ENCODE results near the gene PCDHA1.

PCDHA1 gene

DNA sequence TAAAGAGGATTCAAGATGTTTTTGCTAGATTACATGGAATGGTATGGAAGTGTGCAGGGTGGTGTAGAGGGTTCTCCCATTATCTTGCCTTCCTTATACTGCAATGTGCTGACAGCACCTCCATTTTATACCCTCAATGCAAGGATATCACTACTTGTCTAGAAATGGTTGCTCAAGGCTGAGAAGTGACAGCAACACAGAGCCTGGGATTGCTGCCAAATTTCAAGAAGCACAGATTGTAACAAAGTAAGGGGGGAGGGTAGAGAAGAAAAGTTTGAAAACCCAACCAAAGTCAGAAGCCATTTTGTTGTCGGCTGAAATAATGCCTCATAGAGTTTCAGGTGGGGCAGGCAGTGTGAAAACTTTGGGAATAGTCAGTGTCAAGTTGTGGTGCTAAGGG, 210.1 kb downstream of the PCDHA1 start:
- no peak overlapping the region for H3K4me3 ChIP-seq (ENCODE audit: low read depth in 1 of 2, low read length in 1 of 2)
- H3K27ac ChIP-seq, result no peak overlapping the region
- H3K27me3 ChIP-seq, result peaks cover 1% of the 10 kb centered on the region
- no peaks in the 10 kb centered on the region for H3K36me3 ChIP-seq
- H3K4me1 ChIP-seq (ENCODE audit: control insufficient read depth in 1 of 2, insufficient read depth in 1 of 2, low read depth in 1 of 2, low read length in 1 of 2), result no peaks in the 10 kb centered on the region
- peaks cover 5% of the 10 kb centered on the region for H3K9me3 ChIP-seq
- TF ChIP-seq, protein P1, sequence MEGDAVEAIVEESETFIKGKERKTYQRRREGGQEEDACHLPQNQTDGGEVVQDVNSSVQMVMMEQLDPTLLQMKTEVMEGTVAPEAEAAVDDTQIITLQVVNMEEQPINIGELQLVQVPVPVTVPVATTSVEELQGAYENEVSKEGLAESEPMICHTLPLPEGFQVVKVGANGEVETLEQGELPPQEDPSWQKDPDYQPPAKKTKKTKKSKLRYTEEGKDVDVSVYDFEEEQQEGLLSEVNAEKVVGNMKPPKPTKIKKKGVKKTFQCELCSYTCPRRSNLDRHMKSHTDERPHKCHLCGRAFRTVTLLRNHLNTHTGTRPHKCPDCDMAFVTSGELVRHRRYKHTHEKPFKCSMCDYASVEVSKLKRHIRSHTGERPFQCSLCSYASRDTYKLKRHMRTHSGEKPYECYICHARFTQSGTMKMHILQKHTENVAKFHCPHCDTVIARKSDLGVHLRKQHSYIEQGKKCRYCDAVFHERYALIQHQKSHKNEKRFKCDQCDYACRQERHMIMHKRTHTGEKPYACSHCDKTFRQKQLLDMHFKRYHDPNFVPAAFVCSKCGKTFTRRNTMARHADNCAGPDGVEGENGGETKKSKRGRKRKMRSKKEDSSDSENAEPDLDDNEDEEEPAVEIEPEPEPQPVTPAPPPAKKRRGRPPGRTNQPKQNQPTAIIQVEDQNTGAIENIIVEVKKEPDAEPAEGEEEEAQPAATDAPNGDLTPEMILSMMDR (IDR thresholded peaks at IDR 0.05), result no peak

DNA sequence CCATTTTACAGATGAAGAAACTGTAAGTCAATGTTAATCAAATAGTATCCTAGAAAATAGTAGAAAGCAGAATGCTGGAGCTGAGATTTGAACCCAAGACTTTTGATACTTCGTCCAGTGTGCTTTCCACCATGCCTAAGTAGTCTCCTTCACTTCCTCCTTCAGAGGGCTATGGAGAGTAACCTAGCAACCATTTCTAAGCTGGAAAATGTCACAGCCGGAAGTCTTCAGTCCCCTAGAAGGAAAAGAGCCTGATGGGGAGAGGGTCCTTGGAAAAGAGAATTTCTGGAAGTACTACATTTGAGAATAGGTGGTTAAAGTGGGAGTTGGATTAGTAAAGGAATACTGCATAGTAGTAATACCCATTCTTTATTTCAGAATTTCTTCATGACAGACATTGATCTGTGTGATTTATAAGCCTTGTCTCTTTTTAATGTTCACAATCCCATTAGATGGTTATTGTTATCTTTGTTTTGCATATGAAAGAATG, 213.0 kb downstream of the PCDHA1 start:
- TF ChIP-seq, protein P1 (IDR thresholded peaks at IDR 0.05), result no peak
- peaks cover 18% of the 10 kb centered on the region for H3K27me3 ChIP-seq
- H3K4me3 ChIP-seq (ENCODE audit: low read depth in 1 of 2, low read length in 1 of 2), result no peak overlapping the region
- H3K4me1 ChIP-seq (ENCODE audit: control insufficient read depth in 1 of 2, insufficient read depth in 1 of 2, low read depth in 1 of 2, low read length in 1 of 2), result no peaks in the 10 kb centered on the region
- no peak overlapping the region for H3K27ac ChIP-seq
- no peaks in the 10 kb centered on the region for H3K36me3 ChIP-seq
- peaks cover 5% of the 10 kb centered on the region for H3K9me3 ChIP-seq

DNA sequence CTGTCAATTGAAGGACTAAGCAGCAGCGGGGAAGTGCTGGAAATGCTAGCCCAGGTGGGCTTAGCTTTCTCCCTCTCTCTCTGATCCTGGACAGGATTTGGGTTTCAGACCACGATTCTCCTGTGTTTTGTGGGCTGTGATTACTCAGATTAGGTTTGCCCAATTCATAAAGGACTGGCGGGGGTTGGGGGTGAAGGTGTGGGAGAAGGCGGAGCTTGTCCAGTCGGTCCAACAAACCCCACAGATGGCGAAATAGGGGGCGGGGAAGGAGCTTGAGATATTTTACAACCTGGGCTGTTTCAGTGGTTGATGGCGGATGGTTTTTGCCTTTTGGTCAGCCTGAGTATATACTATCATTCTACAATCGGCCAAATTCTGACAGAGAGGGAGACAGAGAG, 215.5 kb downstream of the PCDHA1 start:
- H3K9me3 ChIP-seq, result peaks cover 5% of the 10 kb centered on the region
- TF ChIP-seq, protein P1 (IDR thresholded peaks at IDR 0.05), result no peak
- peaks cover 18% of the 10 kb centered on the region for H3K27me3 ChIP-seq
- H3K4me3 ChIP-seq (ENCODE audit: low read depth in 1 of 2, low read length in 1 of 2), result no peak overlapping the region
- H3K4me1 ChIP-seq (ENCODE audit: control insufficient read depth in 1 of 2, insufficient read depth in 1 of 2, low read depth in 1 of 2, low read length in 1 of 2), result no peaks in the 10 kb centered on the region
- H3K27ac ChIP-seq, result no peak overlapping the region
- no peaks in the 10 kb centered on the region for H3K36me3 ChIP-seq

DNA sequence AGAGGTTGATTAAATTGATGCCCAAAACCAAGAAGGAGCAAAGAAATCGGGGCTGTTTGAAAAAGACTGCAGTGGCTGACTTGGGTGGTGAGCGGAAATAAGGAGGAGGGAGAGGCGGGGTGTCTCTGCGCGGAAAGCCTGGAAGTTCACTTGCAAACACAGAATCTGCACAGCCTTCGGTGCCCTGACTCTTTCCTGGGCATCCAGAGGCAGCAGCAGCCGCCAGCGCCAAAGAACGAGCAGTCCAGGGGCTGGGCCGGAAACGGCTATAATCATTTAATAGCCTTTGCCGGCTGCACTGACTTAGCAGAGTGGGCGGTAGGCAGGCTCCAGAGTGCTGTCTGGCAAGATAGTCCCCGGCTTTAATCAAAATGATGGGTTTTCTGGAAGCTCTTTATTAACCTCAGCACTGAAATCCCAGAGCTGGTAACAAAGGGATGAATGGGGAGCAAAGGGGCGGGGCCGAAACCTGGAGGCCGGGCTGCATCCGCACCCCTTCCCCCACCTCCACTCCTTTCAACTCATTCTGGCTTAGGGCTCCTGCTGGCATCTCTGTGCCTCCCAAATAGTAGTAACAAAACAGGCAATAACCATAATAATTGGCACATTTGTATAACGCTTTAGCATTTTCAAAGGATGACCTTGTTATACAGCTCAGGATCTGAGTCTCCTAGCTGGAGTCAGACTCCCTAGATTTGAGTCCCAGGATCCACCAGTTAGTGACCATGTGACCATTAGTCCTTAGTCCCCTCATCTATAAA, 216.1 kb downstream of the PCDHA1 start:
- H3K27me3 ChIP-seq, result peaks cover 18% of the 10 kb centered on the region
- no peak overlapping the region for H3K4me3 ChIP-seq (ENCODE audit: low read depth in 1 of 2, low read length in 1 of 2)
- H3K4me1 ChIP-seq (ENCODE audit: control insufficient read depth in 1 of 2, insufficient read depth in 1 of 2, low read depth in 1 of 2, low read length in 1 of 2), result no peaks in the 10 kb centered on the region
- no peak overlapping the region for H3K27ac ChIP-seq
- H3K36me3 ChIP-seq, result no peaks in the 10 kb centered on the region
- TF ChIP-seq, protein P1 (IDR thresholded peaks at IDR 0.05), result no peak
- H3K9me3 ChIP-seq, result peaks cover 5% of the 10 kb centered on the region

DNA sequence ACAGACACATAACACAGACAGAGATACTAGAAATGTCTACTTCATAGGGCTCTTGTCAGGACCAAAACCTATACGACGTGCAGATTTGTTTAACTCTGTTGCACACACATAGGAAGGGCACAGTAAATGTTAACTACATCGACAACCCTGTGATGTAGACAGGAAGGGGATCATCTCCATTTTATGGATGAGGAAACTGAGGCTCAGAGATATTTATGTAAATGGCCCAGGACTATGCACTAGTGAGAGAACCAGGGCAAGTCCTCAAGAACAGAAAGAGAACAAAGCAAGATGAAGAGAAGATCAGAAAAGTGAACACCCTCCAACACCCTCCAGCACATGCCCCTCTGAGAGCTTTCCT, 216.6 kb downstream of the PCDHA1 start:
- no peak overlapping the region for H3K27ac ChIP-seq
- no peaks in the 10 kb centered on the region for H3K4me1 ChIP-seq (ENCODE audit: control insufficient read depth in 1 of 2, insufficient read depth in 1 of 2, low read depth in 1 of 2, low read length in 1 of 2)
- TF ChIP-seq, protein P1 (IDR thresholded peaks at IDR 0.05), result no peak
- no peak overlapping the region for H3K4me3 ChIP-seq (ENCODE audit: low read depth in 1 of 2, low read length in 1 of 2)
- H3K9me3 ChIP-seq, result no peaks in the 10 kb centered on the region
- H3K36me3 ChIP-seq, result no peaks in the 10 kb centered on the region
- H3K27me3 ChIP-seq, result peaks cover 18% of the 10 kb centered on the region

Measured in neutrophil (primary cell).